IgD-negative memory B cell (primary cell): Measurements from ENCODE around the gene MAPK11. TPM values are rescaled to one million over a fixed set of nuclear protein-coding genes. Genes with fewer than 3 reads are reported as not detected.

Experiments
- H3K27ac Mint-ChIP-seq, 3 donors: one replicate each; pipeline ENCODE4 v1.8.0; 2020 to 2022; ENCODE audit warnings: mild to moderate bottlenecking in 3 of 3, mixed read lengths in 3 of 3, moderate library complexity in 1 of 3
- H3K27me3 Mint-ChIP-seq: one replicate; pipeline ENCODE4 v1.8.0; 2021; ENCODE audit warnings: mixed read lengths
- H3K36me3 Mint-ChIP-seq: one replicate; pipeline ENCODE4 v1.8.0; 2020; ENCODE audit warnings: mild to moderate bottlenecking, mixed read lengths
- H3K4me1 Mint-ChIP-seq, 3 donors: one replicate each; pipeline ENCODE4 v1.8.0; 2020 to 2022; ENCODE audit warnings: mixed read lengths in 3 of 3, mild to moderate bottlenecking in 1 of 3
- H3K4me3 Mint-ChIP-seq, 4 donors: one replicate each; pipeline ENCODE4 v1.8.0; 2020 to 2022; ENCODE audit warnings: mild to moderate bottlenecking in 4 of 4, mixed read lengths in 4 of 4, moderate library complexity in 3 of 4
- H3K9me3 Mint-ChIP-seq, 3 donors: one replicate each; pipeline ENCODE4 v1.8.0; 2020 to 2021; ENCODE audit warnings: mixed read lengths in 3 of 3, mild to moderate bottlenecking in 1 of 3
- polyA plus RNA-seq: library from polyadenylated mRNA; unstranded; fragments of 300-500 nt; fragmentation: Illumina TruSeq; gene quantifications from one replicate; pipeline ENCODE4 v1.2.3, GENCODE V29; 2021

The MAPK11 gene
- 0.59 TPM for polyA plus RNA-seq

DNA sequence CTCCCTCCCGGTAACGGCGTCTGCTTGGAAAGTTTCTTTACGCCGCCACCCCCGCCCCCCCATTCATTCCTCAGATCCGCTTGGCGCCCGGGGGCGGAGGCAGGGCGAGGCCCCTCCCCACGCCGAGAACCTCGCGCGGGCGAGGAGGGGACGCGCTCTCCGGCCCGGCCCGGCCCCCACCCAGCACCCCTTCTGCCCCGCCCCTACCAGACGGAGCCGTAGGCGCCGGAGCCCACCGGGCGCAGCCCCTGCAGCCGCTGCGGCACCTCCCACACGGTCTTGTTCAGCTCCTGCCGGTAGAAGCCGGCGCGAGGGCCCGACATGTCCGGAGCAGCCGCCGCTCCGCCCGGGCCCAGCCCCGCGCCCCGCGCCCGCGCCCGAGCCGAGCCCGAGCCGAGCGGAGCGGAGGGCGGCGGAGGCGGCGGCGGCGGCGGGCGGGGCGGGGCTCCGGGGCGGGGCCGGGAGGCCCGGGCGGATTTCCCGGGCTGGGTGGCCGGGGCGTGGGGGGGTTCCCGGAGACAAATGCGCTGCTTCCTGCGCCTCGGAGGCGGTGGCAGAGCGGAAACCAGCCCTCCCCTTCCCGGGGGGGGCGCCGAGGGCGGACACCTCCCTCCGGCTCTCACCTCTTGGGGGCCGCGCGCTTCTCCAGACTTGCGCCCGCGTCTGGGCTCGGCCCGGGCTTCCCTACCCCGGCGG, at the start of gene MAPK11:
Gene MAPK11, minus strand, starts transcription at position 411 of the 696 bp plus-strand sequence. Its CDS starts 88 bp downstream, at position 323.
- H3K36me3 Mint-ChIP-seq, result no peaks in the 10 kb centered on the region
- H3K27me3 Mint-ChIP-seq, result peaks cover 5% of the 10 kb centered on the region
- peak within 1 kb of the TSS; percentile 79 to 90 (median 86) for H3K4me3 Mint-ChIP-seq

DNA sequence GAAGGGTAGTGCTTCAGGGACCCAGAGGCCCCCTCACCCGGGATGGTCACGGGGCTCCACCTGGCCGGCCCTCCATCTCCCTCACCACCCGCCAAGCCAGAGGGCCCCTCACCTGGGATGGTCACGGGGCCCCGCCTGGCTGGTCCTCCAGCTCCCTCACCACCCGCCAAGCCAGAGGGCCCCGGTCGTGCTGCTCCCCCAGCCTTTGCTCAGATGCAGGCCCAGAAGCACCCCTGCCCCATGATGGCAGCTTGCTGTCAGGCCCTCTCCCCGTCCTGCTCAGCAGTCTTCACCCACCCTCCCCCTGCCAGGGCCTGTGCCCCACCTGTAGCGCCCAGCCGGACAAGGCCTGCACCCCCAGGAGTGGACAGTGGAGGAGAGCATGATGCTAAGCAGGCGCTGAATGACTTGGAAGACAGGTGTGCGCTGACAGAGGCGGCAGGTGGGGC, 49.3 kb upstream of the MAPK11 start:
- H3K9me3 Mint-ChIP-seq, result no peaks in the 10 kb centered on the region
- H3K27me3 Mint-ChIP-seq, result no peaks in the 10 kb centered on the region
- H3K4me1 Mint-ChIP-seq, result peaks cover 8 to 15% (median 10%) of the 10 kb centered on the region in 3 donors
- no peak overlapping the region for H3K4me3 Mint-ChIP-seq
- H3K27ac Mint-ChIP-seq, result no peak overlapping the region
- no peaks in the 10 kb centered on the region for H3K36me3 Mint-ChIP-seq

More for the DNA sequence above, at the start of gene MAPK11:
- no peaks in the 10 kb centered on the region for H3K9me3 Mint-ChIP-seq
- peak within 1 kb of the TSS; percentile 16 to 86 (median 48) for H3K27ac Mint-ChIP-seq
- peaks cover 0 to 4% (median 2%) of the 10 kb centered on the region in 3 donors for H3K4me1 Mint-ChIP-seq

DNA sequence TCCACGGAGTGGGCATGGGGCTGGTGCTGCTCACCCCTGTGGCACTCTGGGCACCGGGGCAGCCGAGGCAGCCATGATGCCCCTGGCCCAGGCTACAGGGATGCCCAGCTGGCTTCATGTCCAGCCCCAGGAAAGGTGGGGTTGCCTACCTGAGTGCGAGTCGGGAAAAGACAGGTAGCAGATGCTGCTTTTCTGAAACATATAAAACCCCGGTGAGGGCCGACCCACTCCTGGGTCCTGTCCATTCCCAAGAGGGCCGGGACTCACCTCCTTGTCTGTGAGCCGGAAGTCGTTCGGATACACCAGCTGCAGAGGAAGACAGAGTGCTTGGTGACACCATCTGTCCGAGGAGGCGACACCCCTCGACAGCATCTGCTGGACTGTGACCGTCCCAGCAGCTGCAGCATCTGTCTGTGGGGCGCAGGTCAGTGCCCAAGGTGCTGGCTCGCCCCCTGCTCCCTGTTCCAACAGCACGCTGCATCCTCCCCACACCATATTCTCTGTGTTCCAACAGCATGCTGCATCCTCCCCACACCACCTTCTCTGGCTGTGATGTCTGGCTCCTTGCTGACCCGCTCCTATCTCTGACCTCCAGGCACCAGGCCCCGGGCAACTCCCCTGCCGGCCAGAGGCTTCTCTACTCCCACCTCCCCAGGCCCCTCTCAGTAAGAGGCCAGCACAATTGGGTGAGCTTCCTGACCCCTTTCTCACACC, 48.7 kb upstream of the MAPK11 start:
- Mint-ChIP-seq H3K27me3 (no peaks in the 10 kb centered on the region), H3K4me1 (peaks cover 12 to 19% (median 13%) of the 10 kb centered on the region in 3 donors), H3K9me3 (no peaks in the 10 kb centered on the region), H3K36me3 (no peaks in the 10 kb centered on the region), H3K4me3 (peak overlapping the region in 2 of 4 donors; percentile 37 to 43), H3K27ac (no peak overlapping the region)

DNA sequence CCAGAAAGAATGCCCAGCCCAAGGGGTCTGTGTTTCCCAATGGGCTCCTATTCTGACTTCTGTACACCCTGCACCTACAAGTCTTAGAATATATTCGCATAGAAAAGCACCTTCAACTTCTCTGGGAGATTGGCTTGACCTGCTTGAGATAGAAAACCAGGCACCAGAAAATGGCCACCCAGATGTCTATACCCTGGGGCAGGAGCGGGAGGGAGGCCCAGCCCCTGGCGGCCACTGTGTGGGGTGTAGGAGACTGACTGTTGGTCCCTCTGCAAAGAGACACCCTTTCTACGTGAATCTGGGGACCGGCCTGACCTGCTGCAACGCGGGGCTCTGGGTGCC, 48.1 kb upstream of the MAPK11 start:
- H3K36me3 Mint-ChIP-seq, result no peaks in the 10 kb centered on the region
- H3K4me1 Mint-ChIP-seq, result peaks cover 12 to 19% (median 13%) of the 10 kb centered on the region in 3 donors
- no peaks in the 10 kb centered on the region for H3K27me3 Mint-ChIP-seq
- H3K9me3 Mint-ChIP-seq, result no peaks in the 10 kb centered on the region
- H3K27ac Mint-ChIP-seq, result peak overlapping the region in 1 of 3 donors; percentile 10
- peak overlapping the region in 3 of 4 donors; percentile 37 to 43 (median 43) for H3K4me3 Mint-ChIP-seq

DNA sequence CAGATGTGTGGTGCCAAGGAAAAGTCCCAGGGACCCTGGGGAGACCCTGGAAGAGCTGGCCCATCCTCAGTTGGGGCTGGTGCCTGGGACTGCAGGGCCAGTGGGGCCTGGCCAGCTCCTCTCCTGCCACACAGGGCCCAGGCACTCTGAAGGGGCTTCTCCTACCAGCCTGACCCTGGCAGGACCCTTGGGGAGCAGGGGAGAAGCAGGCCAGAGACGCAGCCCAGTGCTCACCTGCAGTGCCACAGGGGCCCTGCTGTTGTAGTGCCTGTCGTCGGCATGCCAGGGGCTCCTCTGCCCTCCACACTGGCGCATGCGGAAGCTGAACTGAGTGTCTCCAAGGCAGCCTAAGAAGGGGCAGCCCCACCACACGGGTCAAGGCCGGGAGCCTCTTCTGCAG, 47.5 kb upstream of the MAPK11 start:
- Mint-ChIP-seq H3K4me3 (no peak overlapping the region), H3K27ac (no peak overlapping the region), H3K36me3 (no peaks in the 10 kb centered on the region), H3K9me3 (no peaks in the 10 kb centered on the region), H3K27me3 (no peaks in the 10 kb centered on the region), H3K4me1 (peaks cover 12 to 19% (median 13%) of the 10 kb centered on the region in 3 donors)

DNA sequence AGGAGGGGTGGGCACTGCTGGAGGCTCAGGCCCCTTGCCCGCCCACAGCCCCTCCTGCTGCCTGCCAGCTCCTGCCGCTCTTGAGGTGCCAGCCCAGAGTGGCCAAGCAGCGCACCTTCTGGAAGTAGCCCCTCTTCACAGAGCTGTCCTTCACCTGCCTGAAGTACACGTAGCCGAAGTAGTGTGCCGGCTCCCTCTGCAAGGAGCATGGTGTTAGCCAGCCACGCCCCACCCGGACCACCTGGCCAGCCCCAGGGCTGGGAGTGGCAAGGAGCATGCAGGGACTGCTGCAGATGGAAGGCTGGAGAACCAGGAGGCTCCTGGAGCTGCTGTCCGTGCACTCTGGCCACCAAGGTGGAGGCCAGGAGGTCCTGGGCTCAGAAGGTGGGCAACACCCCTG, 47.0 kb upstream of the MAPK11 start:
- no peaks in the 10 kb centered on the region for H3K9me3 Mint-ChIP-seq
- peaks cover 12 to 19% (median 13%) of the 10 kb centered on the region in 3 donors for H3K4me1 Mint-ChIP-seq
- no peaks in the 10 kb centered on the region for H3K27me3 Mint-ChIP-seq
- H3K36me3 Mint-ChIP-seq, result no peaks in the 10 kb centered on the region
- no peak overlapping the region for H3K27ac Mint-ChIP-seq
- no peak overlapping the region for H3K4me3 Mint-ChIP-seq

DNA sequence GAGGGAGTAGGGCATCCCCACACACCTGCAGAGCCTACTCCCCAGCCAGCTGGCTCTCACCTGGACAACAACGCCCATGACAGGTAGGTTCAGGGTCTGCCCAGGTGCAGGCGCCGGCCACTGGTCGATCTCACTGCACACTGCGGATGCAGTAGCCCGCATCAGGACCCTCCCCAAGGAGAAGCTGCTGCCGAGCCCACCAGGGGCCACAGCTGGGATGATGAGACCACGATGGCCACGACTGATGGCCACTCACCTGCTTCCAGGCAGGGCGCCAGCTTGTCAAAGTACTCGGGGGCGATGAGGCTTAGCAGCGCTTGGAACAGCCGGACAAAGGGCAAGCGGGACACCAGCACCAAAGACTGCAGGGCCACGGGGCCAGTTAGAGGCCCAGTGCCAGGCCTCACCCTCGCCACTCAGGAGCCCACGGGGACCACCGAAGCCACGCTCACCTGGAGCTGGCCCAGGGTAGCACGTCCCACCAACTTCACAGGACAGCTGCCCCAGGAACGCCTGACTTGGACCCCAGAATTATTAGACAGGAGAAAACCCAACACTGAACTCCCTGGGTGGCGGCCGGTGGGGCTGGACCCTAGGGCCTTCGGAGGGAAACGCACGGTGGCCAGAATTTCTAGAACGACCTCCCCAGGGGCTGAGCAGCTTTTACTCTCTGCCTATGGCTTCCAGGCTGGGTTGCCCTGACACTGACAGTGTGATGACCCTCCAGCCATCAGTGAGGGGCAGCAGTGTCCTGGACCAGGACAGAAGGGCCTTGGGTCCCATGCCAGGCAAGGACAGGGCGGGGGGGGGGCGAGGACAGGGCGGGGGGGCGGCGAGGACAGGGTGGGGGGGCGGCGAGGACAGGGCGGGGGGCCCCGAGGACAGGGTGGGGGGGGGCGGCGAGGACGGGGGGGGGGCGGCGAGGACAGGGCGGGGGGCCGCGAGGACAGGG, 46.2 kb upstream of the MAPK11 start:
- Mint-ChIP-seq H3K9me3 (no peaks in the 10 kb centered on the region), H3K27me3 (no peaks in the 10 kb centered on the region), H3K4me1 (peaks cover 12 to 19% (median 13%) of the 10 kb centered on the region in 3 donors), H3K27ac (no peak overlapping the region), H3K36me3 (no peaks in the 10 kb centered on the region), H3K4me3 (peak overlapping the region in 1 of 4 donors; percentile 58)

DNA sequence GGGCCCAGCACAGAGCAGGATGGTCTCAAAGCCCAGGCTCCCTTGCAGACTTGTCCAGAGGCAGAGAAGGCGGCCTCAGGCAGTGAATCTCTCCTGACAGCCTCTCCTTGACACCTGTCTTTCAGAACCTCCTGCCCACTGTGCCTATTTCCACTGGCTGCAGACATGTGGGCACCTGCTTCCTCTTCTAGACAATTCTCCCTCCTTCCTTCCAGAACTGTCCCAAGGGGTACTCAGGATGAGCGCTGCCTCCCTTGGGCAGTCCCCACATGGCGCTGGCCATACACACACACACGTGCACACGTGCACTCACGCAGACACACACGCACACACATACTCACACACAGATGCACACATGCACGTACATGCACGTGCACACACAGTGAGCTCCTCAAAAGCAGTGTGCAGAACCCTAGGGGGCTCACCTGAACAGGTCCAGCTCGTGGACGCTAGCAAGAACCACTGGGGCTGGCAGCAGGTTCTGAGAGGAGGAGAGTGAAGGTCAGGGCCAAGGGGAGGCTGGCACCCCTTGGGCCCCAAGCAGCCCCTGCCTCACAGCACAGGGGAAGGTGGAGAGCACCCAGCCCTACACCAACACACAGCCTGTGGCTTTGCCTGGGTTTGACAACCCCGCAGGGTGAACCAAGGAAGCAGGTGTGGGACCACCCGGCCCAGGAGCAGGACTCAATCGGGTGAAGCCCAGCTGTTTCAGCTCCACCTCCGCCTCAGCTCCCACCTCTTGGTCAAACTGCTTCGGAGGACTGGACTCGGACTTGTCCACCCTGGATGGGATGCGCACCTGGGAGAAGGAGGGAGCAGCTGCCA, 45.3 kb upstream of the MAPK11 start:
- Mint-ChIP-seq H3K36me3 (no peaks in the 10 kb centered on the region), H3K27me3 (no peaks in the 10 kb centered on the region), H3K4me1 (peaks cover 12 to 20% (median 13%) of the 10 kb centered on the region in 3 donors), H3K27ac (peak overlapping the region in 2 of 3 donors; percentile 85 to 89), H3K4me3 (peak overlapping the region in 2 of 4 donors; percentile 13 to 49), H3K9me3 (no peaks in the 10 kb centered on the region)

DNA sequence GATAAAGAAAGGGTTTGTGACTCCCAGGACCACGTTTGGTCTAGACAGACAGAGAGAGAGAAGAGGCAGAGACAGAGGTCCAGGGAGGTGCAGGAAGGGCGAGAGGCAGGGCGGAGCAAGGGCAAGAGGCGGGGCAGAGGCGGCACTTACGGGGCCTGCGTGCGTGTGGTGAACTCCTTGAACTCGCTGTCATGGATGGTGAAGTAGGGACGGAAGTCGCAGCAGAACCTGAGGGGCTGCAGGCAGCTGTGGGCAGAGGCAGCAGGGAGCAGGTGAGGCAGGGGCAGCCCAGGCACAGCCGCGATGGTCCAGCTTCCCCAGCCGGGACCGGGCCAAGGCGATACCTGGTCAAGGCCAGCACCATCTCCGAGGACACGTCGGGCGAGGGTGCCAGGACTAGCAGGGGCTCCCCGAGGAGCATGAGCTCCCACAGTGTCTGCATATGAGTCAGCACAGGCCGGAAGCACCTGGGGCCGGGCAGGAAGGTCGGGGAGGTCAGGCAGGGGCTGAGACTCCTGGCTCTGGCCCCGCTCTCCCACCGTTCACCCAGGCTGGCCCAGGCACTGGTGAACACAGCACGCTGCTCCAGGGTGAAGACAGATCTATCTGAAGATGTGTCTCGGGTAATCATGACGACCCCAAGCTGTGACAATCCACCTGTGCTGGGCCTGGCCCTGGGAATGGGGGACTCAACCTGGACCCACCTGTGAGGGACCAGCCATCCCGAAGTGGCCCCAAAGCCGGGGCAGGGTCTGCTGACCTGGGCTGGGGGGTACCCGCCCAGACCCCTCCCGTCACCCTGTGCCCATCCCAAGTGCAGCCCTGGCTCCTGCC, 44.5 kb upstream of the MAPK11 start:
- no peaks in the 10 kb centered on the region for H3K27me3 Mint-ChIP-seq
- H3K4me1 Mint-ChIP-seq, result peaks cover 12 to 22% (median 13%) of the 10 kb centered on the region in 3 donors
- H3K27ac Mint-ChIP-seq, result peak overlapping the region; percentile 76 to 89 (median 78)
- H3K36me3 Mint-ChIP-seq, result no peaks in the 10 kb centered on the region
- H3K9me3 Mint-ChIP-seq, result no peaks in the 10 kb centered on the region
- H3K4me3 Mint-ChIP-seq, result peak overlapping the region; percentile 69 to 91 (median 77)

DNA sequence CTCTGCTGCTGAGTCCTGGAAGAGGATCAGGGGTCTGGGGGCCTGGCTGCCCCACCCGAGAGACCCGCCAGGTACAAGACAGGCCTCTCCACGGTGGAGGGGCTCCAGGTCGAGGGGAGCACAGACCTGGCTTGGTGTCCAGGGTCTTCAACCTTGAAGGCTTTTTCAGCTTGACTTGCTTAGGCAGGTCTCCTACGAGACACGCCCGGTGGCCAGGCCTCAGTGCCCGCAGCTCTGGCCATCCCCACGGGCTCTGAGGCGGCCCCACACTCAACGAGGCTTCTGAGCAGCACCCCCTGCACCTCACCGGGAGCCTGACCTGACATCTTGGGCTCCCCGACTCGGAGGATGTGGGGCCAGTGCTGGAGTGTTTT, 43.9 kb upstream of the MAPK11 start:
- Mint-ChIP-seq H3K27me3 (no peaks in the 10 kb centered on the region), H3K27ac (peak overlapping the region; percentile 76 to 89 (median 78)), H3K4me3 (peak overlapping the region; percentile 69 to 91 (median 77)), H3K36me3 (no peaks in the 10 kb centered on the region), H3K9me3 (no peaks in the 10 kb centered on the region), H3K4me1 (peaks cover 12 to 19% (median 13%) of the 10 kb centered on the region in 3 donors)

DNA sequence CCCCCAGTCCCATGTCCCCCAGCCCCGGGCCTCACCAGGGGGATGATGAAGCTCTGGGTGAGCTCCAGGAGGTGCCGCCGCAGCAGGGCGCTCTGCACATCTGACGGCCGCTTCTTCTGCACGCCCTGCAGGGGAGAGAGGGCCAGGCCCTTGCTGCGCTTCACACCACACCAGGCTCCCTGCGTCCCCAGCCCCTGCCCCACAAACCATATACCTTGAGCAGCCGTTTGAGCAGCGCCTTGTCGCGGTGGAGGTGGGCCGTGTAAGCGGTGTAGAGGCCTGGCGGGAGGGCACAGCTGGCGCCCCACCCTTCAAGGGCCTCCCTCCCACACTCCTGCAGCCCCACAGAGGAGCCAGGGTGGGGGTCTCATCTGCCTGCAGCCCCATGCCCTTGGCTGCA, 43.4 kb upstream of the MAPK11 start:
- Mint-ChIP-seq H3K4me3 (peak overlapping the region in 1 of 4 donors; percentile 91), H3K4me1 (peaks cover 11 to 16% (median 13%) of the 10 kb centered on the region in 3 donors), H3K36me3 (no peaks in the 10 kb centered on the region), H3K27me3 (peaks cover 2% of the 10 kb centered on the region), H3K27ac (peak overlapping the region in 1 of 3 donors; percentile 46), H3K9me3 (no peaks in the 10 kb centered on the region)

DNA sequence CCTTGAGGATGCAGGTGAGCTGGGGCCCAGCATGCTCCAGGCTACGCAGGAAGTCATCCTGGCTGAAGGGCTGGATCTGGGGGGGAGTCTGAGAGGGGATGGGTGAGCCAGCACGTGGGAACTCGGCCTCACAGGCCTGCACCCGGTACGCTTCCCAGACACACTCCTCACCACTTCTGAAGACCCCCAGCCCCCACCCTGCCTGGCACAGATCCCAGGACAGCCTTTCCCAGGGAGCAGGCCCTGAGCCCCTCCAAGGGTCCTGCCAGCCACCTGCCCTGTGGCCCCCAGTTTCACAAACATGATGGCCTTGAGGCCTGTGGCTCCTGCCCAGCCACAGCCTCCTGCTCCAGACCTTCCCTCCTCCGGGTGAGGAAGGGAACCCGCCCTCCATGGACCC, 42.8 kb upstream of the MAPK11 start:
- H3K9me3 Mint-ChIP-seq, result no peaks in the 10 kb centered on the region
- H3K27me3 Mint-ChIP-seq, result peaks cover 2% of the 10 kb centered on the region
- H3K27ac Mint-ChIP-seq, result no peak overlapping the region
- H3K4me3 Mint-ChIP-seq, result no peak overlapping the region
- H3K36me3 Mint-ChIP-seq, result no peaks in the 10 kb centered on the region
- peaks cover 6 to 12% (median 11%) of the 10 kb centered on the region in 3 donors for H3K4me1 Mint-ChIP-seq

DNA sequence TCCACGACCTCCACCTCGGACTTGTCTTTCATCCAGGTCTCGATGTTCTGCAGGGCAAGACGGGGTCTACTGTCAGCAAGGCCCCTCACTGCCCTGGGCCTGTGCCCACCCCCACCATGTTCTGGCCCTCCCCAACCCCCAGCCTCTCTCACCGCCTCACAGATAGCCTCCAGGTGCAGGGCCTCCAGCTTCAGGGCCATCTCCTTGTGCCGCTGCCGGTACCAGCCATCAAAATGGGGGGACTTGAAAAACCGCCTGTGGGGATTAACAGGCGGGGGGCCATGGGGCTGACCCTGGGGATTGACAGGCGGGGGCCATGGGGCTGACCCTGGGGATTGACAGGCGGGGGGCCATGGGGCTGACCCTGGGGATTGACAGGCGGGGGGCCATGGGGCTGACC, 42.2 kb upstream of the MAPK11 start:
- H3K4me1 Mint-ChIP-seq, result peaks cover 6 to 12% (median 11%) of the 10 kb centered on the region in 3 donors
- H3K4me3 Mint-ChIP-seq, result no peak overlapping the region
- H3K36me3 Mint-ChIP-seq, result no peaks in the 10 kb centered on the region
- H3K27me3 Mint-ChIP-seq, result peaks cover 2% of the 10 kb centered on the region
- H3K9me3 Mint-ChIP-seq, result no peaks in the 10 kb centered on the region
- H3K27ac Mint-ChIP-seq, result no peak overlapping the region
